ENCODE results near the gene XYLT1. TPM values are rescaled to one million over a fixed set of nuclear protein-coding genes. Genes with fewer than 3 reads are reported as not detected.

Gene XYLT1
- total and polyA plus RNA-seq, 2 of the 8 experiments (the other 6 are each of a cell fraction or from before 2014, with no cell fraction given) = 6.6 to 25.4 TPM

- H2AFZ ChIP-seq (ENCODE audit: low read length) = no peak overlapping the region
- H3K4me3 ChIP-seq (ENCODE audit: extremely low read depth in 1 of 4, insufficient read depth in 2 of 4, low read depth in 3 of 4, low read length in 4 of 4) = no peak overlapping the region
- H3K27me3 ChIP-seq (replicated peaks in 1 of 4; ENCODE audit: control insufficient read depth in 3 of 4, extremely low read depth in 1 of 4, insufficient read depth in 3 of 4, low read length in 3 of 4) = no peaks in the 10 kb centered on the region
- H3K14ac ChIP-seq (ENCODE audit: insufficient read length) = no peak overlapping the region
- no peak overlapping the region for H2BK15ac ChIP-seq (ENCODE audit: low read length)
- H4K91ac ChIP-seq (replicated peaks; ENCODE audit: insufficient read length, low read length) = no peak overlapping the region
- no peak overlapping the region for H3K56ac ChIP-seq (replicated peaks; ENCODE audit: insufficient read length, low read depth, low read length)
- H2BK12ac ChIP-seq (ENCODE audit: low read depth, low read length) = no peak overlapping the region
- no peak overlapping the region for H3K4ac ChIP-seq (replicated peaks; ENCODE audit: insufficient read length, low read depth, low read length)
- H2BK120ac ChIP-seq (replicated peaks; ENCODE audit: low read depth, low read length) = no peak overlapping the region
- H2BK5ac ChIP-seq (ENCODE audit: low read depth, low read length) = no peak overlapping the region
- no peak overlapping the region for H4K5ac ChIP-seq (ENCODE audit: insufficient read length, low read depth, low read length)
- no peak for DNase-seq (ENCODE audit: low read depth in 1 of 2, low spot score in 2 of 2)
- H2BK20ac ChIP-seq (ENCODE audit: low read length) = no peak overlapping the region
- H3K36me3 ChIP-seq (ENCODE audit: control insufficient read depth in 2 of 4, insufficient read depth in 4 of 4, low read length in 3 of 4) = no peaks in the 10 kb centered on the region
- 93% methylated on average over 3 of the region's 3 CpGs; no CpG with 5 or more reads in 1 of the 2 experiments for WGBS, 2 experiments (ENCODE audit: extremely low coverage in 1 of 2, insufficient coverage in 1 of 2, insufficient read length in 1 of 2, insufficient replicate concordance in 2 of 2, low coverage in 1 of 2, low lambda C conversion rate in 2 of 2, missing lambda C conversion rate in 1 of 2)
- H4K20me1 ChIP-seq (replicated peaks in 1 of 2; ENCODE audit: control insufficient read depth in 1 of 2, insufficient read depth in 2 of 2, low read length in 2 of 2) = peaks cover 0 to 4% of the 10 kb centered on the region in 2 experiments
- peaks cover 5% of the 10 kb centered on the region for H3K79me1 ChIP-seq (ENCODE audit: low read depth, low read length)
- H3K18ac ChIP-seq (ENCODE audit: extremely low read depth, low read length) = no peak overlapping the region
- no peak overlapping the region for H3K4me2 ChIP-seq (ENCODE audit: insufficient read depth in 1 of 2, low read depth in 2 of 2, low read length in 2 of 2)
- FAIRE-seq = no peak
- H3K79me2 ChIP-seq (ENCODE audit: control insufficient read depth in 1 of 2, insufficient read depth in 2 of 2, low read length in 2 of 2) = peaks cover 0 to 6% of the 10 kb centered on the region in 2 experiments; a peak in 2 of 4 replicates
- no peak overlapping the region for H3K23ac ChIP-seq (ENCODE audit: insufficient read length)
- H3K27ac ChIP-seq (ENCODE audit: low read depth, low read length) = no peak overlapping the region
- POLR2A ChIA-PET (ENCODE audit: partially characterized antibody) = interaction anchor here (0.9 kb wide), 1 partner anchor 69 kb away, joined by 3 read pairs; no protein-coding TSS in a partner anchor
- no peaks in the 10 kb centered on the region for H3K23me2 ChIP-seq (ENCODE audit: low read depth, low read length)
- H3K9ac ChIP-seq (replicated peaks in 1 of 4; ENCODE audit: extremely low read depth in 1 of 4, low read depth in 3 of 4, low read length in 3 of 4) = no peak overlapping the region
- CTCF ChIA-PET (ENCODE audit: partially characterized antibody) = interaction anchor here (1.9 kb wide), 1 partner anchor 15 kb away, joined by 4 read pairs; no protein-coding TSS in a partner anchor
- H3K9me3 ChIP-seq (ENCODE audit: insufficient read depth in 2 of 2, low read depth in 1 of 2, low read length in 1 of 2) = no peaks in the 10 kb centered on the region
- H4K8ac ChIP-seq (ENCODE audit: extremely low read depth, insufficient read depth, low read length) = no peak overlapping the region
- peaks cover 0 to 7% (median 3%) of the 10 kb centered on the region in 4 experiments; a peak in 2 of 7 replicates for H3K4me1 ChIP-seq (replicated peaks in 1 of 4; ENCODE audit: control insufficient read depth in 3 of 4, insufficient read depth in 4 of 4, low read length in 3 of 4)
- no peak overlapping the region for H2AK5ac ChIP-seq (ENCODE audit: low read depth, low read length)
- TF ChIP-seq HDAC2 (IDR thresholded peaks at IDR 0.05; ENCODE audit: borderline replicate concordance in 1 of 2, low read depth in 2 of 2, low read length in 2 of 2) (no peak), MAFK (IDR thresholded peaks at IDR 0.05; ENCODE audit: low read depth, low read length) (no peak), SIX5 (IDR thresholded peaks at IDR 0.05; ENCODE audit: low read depth, low read length) (no peak), NRF1 (IDR thresholded peaks at IDR 0.05; ENCODE audit: low read depth, low read length) (no peak), POLR2AphosphoS5 (IDR thresholded peaks at IDR 0.05; ENCODE audit: low read depth, low read length) (no peak), ATF3 (IDR thresholded peaks at IDR 0.05; ENCODE audit: insufficient read depth, low read depth, low read length) (no peak), RNF2 (IDR thresholded peaks at IDR 0.05; ENCODE audit: borderline replicate concordance, low read depth, low read length, missing control alignments, poor library complexity, severe bottlenecking) (no peak), CHD1 (IDR thresholded peaks at IDR 0.05; ENCODE audit: low read depth, low read length) (no peak), CBX8 (IDR thresholded peaks at IDR 0.05; ENCODE audit: borderline replicate concordance, low read depth, low read length) (no peak), HDAC6 (IDR thresholded peaks at IDR 0.05; ENCODE audit: low read depth, low read length) (no peak), TAF1 (IDR thresholded peaks at IDR 0.05; ENCODE audit: low read depth, low read length) (no peak), SIN3A (conservative IDR thresholded peaks at IDR 0.05 in 1 of 2, IDR thresholded peaks at IDR 0.05 in 1 of 2; ENCODE audit: low read depth in 1 of 2, low read length in 2 of 2) (no peak), SIRT6 (IDR thresholded peaks at IDR 0.05; ENCODE audit: low read length) (no peak)
Observed at GRCh38 chr16:17439580-17439979, 31.2 kb downstream of the XYLT1 start.

All from H1 (cell line).